NAMALWA (cell line): ENCODE results near the gene CPA2.
"Not testable (repeated sequence)": the region's sequence is repeated elsewhere in the genome, so short reads cannot be mapped to it uniquely, and the experiment has no call there.

Experiments
- DNase-seq: peaks from one replicate; pipeline ENCODE4 v3.0.0-alpha.2; 2015; ENCODE audit warnings: low spot score

CPA2 gene

GRCh38 chr7:130309986-130310385 is 43.3 kb downstream of the CPA2 start:
- no peak for DNase-seq

GRCh38 chr7:130314305-130314704 is 47.6 kb downstream of the CPA2 start:
- DNase-seq, result no peak

GRCh38 chr7:130319541-130319940 is 52.9 kb downstream of the CPA2 start:
- DNase-seq, result no peak

- DNase-seq, result not testable (repeated sequence)
These were observed 55.0 kb downstream of the CPA2 start for GRCh38 chr7:130321542-130322229.

GRCh38 chr7:130322615-130323014 is 56.0 kb downstream of the CPA2 start:
- no peak for DNase-seq

- DNase-seq, result no peak
These were observed 57.8 kb downstream of the CPA2 start for GRCh38 chr7:130324306-130324943.

GRCh38 chr7:130329681-130330080 is 63.0 kb downstream of the CPA2 start:
- DNase-seq, result no peak

GRCh38 chr7:130332259-130333053 is 65.8 kb downstream of the CPA2 start:
- DNase-seq, result no peak

- no peak for DNase-seq
These were observed 67.2 kb downstream of the CPA2 start for GRCh38 chr7:130333832-130334231.

GRCh38 chr7:130334274-130334673 is 67.6 kb downstream of the CPA2 start:
- no peak for DNase-seq

- no peak for DNase-seq
These were observed 70.8 kb downstream of the CPA2 start for GRCh38 chr7:130337410-130337971.

- no peak for DNase-seq
These were observed 71.6 kb downstream of the CPA2 start for GRCh38 chr7:130338233-130338632.
